T-helper 22 cell (primary cell): ENCODE results near the gene NCOA3.
A peak's percentile ranks its signal among the peaks of the same experiment; 100 is the strongest.

ENCODE experiments used
- DNase-seq: peaks from one replicate; pipeline ENCODE4 v3.0.0-alpha.2; 2020; ENCODE audit warnings: low read depth

Gene NCOA3

DNA sequence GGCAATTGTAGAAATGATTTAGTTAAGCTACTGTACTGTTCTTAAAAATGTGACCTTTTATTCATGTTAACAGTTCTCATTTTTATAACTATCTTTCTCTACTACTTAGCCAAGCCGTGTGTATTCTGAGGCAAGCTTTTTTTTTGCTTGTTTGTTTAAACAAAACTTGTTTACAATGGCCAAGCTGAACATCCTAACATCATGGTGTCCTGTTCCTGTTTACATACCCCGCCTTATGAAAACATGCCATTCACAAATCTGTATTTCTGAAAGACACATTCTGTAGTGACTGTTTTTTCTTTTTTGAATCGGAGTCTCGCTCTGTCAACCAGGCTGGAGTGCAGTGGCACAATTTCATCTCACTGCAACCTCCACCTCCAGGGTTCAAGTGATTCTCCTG lies 140.9 kb downstream of the NCOA3 start:
- no peak for DNase-seq

DNA sequence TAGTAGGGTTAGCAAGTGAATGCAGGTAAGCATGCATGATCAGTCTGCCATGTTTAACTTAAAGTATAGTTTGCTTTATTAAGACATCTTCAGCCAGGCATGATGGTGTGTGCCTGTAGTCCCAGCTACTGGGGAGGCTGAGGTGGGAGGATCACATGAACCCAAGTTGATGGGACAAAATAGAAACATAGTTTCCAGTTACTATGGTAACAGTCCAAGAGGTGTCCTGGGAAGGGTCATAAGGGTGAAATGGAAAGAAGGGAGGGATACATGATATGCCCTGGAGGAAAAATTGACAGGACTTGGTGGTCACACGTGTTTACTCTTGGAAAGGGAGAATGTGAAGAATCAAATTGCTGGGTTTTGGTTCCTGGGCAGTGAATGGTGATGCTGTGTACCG lies 143.9 kb downstream of the NCOA3 start:
- DNase-seq = no peak

DNA sequence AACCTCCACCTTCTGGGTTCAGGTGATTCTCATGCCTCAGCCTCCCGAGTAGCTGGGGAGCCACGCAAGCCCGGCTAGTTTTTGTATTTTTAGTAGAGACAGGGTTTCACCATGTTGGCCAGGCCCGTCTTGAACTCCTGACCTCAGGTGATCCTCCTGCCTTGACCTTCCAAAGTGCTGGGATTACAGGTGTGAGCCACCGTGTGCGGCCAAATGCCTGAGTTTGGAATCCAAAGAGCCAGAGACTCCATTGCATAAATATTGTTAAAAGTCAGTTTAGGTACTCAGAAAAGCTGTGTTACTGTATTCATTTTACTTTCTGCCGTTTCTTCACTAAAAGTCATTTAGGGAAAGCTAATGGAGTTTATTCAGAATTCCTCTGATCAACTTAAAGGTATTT lies 146.3 kb downstream of the NCOA3 start:
- DNase-seq = no peak

DNA sequence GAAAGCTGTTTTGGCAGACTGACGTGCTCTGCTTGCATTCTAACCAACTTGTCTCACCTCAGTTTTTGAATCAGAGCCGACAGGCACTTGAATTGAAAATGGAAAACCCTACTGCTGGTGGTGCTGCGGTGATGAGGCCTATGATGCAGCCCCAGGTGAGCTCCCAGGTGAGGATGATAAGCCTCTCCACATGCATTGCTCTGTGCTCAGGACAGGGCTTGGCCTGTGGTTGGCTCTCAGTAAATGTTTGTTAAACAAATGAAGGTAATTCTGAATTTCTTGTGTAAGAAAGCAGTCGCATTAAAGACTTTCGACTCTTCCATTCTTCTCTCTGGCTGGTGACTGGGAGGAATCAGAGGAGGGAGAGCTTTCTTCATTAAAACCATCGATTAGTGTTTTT lies 147.3 kb downstream of the NCOA3 start:
- DNase-seq = no peak

DNA sequence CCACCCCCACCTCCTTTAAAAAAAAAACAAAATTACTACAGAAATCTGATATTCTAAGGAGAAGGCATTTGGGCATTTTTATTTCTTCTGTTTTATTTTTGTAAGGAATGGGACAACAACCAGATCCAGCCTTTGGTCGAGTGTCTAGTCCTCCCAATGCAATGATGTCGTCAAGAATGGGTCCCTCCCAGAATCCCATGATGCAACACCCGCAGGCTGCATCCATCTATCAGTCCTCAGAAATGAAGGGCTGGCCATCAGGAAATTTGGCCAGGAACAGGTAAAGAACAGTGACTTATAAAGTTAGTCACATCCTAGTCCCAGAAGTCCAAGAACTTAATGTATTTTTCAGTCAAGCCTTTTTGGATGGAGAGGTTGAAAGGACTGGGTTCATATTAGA lies 150.6 kb downstream of the NCOA3 start:
- no peak for DNase-seq

DNA sequence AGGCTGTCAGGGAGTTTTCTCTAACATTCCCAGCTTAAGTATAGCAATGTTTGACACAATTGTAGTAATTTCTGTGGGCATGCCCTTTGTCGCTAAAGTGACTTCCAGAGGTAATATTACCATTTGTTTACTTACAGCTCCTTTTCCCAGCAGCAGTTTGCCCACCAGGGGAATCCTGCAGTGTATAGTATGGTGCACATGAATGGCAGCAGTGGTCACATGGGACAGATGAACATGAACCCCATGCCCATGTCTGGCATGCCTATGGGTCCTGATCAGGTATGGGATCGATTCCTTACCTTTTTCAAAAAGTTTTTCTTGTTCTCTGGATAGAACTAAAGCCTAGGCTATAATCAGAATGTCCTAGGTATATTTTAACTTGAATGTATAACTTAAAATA lies 151.1 kb downstream of the NCOA3 start:
- no peak for DNase-seq

DNA sequence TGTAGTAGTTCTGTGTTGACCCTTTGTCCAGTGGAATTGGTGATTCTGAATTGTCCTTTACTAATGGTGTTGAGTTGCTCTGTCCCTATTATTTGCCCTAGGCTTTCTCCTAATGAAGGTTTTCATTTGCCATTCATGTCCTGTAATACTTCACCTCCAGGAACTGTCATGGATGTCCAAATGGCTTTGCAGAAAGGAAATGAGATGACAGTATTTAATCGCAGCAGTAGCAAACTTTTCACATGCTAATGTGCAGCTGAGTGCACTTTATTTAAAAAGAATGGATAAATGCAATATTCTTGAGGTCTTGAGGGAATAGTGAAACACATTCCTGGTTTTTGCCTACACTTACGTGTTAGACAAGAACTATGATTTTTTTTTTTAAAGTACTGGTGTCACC lies 152.2 kb downstream of the NCOA3 start:
- no peak for DNase-seq

DNA sequence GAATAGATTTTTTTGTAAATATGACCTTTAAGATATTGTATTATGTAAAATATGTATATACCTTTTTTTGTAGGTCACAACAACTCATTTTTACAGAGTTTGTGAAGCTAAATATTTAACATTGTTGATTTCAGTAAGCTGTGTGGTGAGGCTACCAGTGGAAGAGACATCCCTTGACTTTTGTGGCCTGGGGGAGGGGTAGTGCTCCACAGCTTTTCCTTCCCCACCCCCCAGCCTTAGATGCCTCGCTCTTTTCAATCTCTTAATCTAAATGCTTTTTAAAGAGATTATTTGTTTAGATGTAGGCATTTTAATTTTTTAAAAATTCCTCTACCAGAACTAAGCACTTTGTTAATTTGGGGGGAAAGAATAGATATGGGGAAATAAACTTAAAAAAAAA lies 152.7 kb downstream of the NCOA3 start:
- DNase-seq = no peak

DNA sequence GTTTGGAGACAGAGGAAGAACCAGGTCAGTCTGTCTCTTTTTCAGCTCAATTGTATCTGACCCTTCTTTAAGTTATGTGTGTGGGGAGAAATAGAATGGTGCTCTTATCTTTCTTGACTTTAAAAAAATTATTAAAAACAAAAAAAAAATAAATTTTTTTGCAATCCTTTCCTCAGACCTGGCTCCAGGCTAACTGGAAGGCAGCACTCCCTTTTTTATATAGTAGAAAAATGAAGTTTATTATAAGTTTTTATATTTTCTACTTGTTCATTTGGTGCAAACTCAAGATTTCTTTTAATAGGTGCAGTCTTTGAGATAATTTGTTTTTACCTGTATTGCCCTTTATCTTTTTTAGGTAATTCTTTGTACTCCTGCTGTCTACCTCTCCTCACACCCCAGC lies 153.9 kb downstream of the NCOA3 start:
- DNase-seq = no peak

DNA sequence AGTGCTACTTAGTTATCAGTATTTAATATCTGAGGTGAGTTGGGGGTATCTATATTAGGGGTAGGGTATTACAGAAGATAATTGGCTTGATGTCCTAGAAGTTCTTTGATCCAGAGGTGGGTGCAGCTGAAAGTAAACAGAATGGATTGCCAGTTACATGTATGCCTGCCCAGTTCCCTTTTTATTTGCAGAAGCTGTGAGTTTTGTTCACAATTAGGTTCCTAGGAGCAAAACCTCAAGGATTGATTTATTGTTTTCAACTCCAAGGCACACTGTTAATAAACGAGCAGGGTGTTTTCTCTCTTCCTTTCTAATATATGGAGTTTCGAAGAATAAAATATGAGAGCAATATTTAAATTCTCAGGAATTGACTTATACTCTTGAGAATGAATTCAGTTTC lies 154.6 kb downstream of the NCOA3 start:
- DNase-seq = no peak

DNA sequence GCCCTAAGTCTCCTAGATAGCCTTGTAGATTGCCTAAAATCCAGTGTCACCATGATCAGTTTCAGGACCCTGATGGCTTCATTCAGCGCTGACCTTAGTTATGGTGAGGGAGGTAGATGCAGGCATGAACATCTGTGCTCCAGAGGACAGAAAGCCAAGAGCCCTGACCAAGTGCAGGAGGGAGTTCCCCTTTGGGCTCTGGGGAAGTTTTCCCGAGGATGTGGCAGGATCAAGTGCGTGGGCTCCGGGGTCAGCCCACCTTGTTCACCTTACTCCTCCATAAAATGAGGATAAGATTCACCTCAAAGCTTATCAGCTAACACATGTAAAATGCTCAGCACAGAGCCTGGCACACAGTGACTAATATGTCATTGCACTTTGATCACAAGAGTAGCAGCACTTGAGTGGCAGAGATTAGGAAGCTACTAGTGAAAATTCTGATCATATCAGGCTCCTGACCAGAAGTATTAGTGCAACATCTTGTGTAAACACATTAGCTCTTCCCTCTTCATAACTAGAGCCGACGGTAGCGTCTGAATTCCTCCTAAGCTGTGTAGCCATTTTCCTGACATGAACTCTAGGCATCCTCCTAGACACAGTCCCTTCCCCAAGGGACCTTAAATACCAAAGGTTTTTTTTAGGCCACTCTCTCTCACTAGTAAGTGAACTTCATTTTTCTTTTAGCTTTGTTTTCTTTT lies 158.4 kb downstream of the NCOA3 start:
- DNase-seq = no peak

DNA sequence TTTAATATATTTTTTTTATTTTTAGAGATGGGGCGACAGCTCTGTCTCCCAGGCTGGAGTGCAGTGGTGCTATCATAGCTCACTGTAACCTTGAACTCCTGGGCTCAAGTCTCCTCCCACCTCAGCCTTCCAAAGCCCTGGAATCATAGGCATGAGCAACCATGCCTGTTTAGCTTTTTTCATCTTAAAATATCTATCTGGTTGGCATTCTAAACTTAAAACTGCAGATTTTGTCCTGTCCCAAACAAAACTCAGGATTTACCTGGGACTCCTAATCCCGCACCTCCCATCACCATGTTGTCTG lies 158.9 kb downstream of the NCOA3 start:
- no peak for DNase-seq

DNA sequence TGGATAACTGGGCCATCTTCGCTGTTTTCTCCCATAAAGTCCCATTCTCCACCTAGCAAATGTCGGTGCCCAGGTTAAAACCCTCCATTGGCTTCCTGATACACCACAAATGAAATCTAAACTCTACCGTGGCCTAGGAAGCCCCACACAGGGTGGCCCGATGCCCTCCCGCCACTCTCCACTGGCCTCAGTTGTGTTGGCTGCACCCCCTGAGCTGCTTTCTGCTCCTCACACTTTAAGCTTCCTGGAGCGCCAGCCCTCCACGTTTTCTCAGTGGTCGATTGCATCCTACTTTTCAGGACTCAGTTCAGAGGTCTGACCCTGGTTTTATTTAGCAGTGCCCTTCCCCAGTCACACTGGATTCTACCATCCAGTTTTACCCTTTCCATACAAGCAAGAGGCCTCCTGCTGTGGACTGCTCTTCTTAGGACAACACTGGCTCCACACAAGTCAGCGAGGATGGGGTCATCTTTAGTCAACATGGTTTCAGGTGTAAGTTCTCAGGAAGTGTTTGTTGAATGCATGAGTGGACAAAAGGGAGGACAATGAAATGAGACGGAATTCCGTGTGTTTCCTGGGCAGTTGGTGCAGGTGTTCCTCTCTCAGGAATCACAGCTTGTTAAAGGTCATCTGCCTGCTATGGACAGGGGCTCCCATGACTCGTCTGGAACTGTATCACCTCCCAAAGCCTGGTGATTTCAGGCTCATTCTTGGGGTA lies 159.5 kb downstream of the NCOA3 start:
- no peak for DNase-seq

DNA sequence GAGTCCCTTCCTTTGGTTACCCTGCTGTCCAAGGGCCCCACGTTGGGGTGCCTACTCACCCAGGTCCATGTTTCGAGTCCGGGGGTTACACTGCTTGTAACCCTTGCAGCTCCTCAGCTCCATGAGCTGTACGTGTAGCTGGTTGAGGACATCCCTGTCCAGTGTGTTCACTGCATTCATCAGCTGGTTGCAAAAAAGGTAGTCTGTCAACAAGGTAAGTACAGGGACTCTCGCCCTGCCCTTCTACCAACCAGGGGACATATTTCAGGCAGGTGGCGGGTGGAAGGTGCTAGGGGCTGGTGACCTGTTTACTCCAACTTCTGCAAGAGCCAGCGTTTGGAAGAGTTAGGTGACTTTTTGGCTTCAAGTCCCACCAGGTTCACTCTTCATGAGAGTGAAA lies 160.0 kb downstream of the NCOA3 start:
- DNase-seq = no peak

DNA sequence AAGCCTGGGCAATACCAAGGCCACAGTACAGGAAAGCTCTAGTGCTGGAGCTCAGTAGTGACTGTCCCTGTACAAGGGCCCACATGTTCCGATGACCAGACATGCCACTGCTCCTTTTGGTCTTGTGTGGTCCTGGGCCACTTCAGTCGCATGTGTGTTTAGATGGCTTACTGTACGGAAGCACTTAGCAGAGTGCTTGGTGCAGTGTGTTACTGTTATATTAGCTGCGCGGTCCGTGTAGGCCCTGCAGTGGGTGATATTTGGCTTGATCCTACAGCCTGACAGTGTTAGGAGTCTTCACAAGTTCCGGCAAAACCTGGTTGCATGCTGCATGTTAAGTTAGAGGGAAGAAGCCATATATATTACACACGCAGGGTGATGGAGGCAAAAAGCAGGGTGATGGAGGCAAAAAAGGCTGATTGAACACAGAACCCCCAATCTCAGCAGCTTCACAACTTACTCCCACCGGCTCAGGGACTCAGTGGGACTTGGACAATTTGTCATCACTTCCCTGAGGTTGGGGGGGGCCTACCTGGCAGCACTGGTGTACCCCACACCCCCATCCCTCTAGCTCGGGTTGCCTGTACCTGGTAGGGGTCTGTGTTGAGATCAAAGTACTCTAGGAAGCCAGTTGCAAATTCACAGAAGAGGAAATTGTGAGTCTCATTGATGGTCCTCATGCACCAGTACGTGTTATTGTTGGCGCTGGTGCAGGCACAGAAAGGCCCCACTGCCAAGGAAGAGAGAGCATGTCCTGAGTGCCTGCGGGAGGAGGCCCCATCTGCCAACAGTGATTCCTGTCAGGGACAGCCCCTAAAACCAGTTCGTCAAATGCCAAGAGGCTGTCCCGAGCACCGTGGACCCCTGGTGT lies 161.0 kb downstream of the NCOA3 start:
- no peak for DNase-seq

DNA sequence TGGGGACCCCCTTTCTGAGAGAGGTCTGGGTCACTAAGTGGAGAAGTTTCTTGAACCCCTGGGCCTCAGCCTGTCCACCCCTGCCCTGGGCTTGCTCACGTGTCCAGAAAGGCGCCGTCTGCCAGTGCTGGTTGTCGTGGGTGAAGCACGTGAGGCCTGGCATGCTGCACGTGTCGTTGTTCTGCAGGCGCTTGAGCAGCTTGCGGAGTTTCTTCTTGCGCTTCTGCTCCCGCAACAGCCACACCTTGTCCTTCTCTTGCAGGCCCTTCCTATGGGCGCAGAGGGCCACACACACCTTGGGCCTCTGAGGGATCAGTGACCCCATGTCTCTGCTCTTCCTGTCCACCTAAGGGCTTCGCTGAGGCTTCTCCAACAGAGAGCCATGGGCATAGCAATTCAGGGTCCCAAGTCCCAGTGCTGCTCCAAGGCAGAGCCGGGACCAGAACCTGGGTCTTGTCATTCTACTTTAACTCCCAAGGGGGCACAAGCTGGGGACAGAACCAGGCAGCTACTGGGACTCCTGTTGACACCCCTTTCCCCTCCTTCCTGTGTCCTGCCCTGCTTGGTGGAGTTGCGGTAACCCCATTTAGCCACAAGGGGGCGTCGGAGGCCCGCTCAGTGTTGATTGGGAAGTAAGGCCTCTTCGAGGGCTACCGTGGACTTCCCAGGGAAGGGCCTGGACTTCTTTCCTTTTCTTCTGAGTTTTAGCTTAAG lies 161.8 kb downstream of the NCOA3 start:
- peak; percentile 30 for DNase-seq

DNA sequence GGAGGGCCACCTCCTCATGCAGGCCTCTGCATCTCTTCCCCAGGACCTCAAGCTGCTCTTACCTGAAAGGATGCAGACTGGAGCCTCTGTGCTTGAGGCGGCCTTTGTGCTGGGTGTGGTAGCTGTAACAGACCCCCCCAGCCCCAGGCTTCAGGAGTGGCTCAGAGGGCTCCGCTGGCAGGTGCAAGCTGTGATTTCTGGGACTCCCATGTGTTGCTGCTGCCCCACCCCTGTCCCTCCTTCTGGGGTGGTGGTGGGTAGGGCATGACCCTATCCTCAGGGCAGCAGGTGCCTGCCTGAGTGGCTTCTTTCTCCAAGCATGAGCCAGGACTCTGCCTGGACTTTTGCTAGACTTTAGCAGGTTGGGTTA lies 162.4 kb downstream of the NCOA3 start:
- no peak for DNase-seq

DNA sequence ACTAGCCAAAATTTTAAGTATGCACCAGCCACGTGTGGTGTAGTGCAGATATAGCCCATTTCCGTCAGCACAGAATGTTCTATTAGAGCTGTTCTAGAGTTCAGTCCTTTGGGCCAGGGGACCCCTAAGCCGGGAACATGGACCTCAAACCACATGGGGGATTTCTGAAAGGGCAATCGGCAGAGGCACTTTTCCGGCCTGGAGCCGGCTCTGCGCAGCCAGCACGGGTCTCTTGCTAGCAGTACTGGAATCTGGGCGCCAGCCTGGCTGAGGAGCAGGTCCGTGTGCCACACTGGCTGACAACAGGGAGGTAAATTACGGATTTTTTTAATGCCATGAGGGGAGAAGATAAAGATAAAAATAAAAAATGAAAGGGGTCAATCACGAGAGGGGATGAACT lies 163.1 kb downstream of the NCOA3 start:
- DNase-seq = no peak

DNA sequence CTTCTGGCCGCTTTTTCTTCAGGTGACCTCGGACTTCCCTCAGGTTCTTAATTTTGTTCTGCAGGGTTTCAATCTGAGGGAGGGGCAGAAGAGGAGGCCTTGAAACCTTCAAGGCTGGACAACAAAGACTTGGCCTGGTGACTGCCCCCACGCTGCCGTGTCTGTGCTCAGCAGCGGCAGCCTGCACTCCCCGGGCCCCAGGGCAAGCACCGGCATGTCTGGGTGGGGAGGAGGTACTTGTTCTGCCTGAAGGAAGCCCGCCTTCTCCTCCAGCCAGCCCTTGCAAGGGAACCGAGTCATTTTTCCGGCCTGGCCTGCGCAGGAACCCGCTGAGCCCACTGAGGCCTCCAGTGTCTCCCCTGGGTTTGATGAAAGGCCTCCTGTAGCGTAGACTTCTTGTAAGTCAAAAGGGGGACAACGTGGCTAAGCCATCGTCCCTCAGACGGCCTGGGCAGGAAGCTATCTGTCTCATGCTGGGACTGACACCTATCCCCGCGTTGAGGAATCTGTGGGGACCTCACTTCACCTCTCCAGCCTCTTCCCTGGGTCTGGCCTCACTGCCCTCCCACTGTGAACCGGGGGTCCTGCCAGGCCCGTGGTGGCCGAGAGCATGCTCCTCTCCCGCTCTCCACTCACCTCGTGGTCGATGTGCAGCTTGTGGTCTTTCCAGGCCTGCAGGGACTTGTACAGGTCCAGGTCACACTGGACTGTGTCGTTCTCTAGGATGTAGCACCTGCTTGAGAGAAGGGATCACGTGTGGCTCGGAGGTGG lies 163.7 kb downstream of the NCOA3 start:
- no peak for DNase-seq

DNA sequence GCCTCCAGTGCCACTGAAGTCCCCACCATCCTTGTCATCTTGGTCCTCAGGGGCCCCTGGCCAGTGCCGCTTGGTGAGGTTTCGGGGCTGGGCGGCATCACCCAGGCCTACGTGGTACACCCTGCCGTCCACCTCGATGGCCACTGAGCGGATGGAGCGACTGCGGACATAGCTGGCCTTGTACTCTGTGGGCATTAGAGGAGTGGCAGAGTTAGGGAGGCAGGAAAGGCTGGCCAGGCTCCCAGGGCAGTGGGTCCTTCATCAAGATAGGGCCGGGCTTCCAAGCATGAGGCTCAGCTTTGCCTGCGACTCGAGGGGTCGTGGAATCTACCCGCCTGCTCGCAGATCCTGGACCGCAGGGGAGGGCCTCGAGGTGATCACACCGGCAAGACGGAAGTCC lies 164.6 kb downstream of the NCOA3 start:
- DNase-seq = no peak

DNA sequence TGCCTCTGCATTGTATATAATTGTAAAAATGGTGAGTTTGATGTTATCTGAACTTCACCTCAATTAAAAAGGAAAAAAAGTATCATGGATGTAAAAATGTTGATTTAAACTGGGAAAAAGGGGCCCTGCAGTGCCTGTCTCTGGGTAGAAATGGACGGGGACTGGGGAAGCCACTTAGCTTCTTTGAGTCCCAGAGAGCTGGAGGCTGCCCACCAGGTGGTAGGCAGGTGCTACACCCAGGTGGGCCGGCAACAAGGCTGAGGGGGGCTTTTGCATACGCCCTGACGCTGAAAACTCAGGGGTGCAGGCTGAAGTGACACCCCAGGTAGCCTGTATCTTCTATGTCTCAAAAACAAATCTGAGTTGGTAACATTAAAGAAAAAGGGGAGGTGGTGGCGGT lies 165.4 kb downstream of the NCOA3 start:
- DNase-seq = no peak
